GM10266 (cell line): ENCODE results near the gene ZNF197.

Source experiments
- DNase-seq: peaks from one replicate; pipeline ENCODE4 v3.0.0; 2012; ENCODE audit errors: extremely low spot score
- TF ChIP-seq, protein P1 (sequence below): IDR thresholded peaks from 2 replicates; pipeline ENCODE4 v1.5.1; 2012; ENCODE audit warnings: mild to moderate bottlenecking, low read depth; ENCODE audit not compliant: control insufficient read depth, insufficient read depth; ENCODE audit errors: missing control alignments

Gene ZNF197

DNA sequence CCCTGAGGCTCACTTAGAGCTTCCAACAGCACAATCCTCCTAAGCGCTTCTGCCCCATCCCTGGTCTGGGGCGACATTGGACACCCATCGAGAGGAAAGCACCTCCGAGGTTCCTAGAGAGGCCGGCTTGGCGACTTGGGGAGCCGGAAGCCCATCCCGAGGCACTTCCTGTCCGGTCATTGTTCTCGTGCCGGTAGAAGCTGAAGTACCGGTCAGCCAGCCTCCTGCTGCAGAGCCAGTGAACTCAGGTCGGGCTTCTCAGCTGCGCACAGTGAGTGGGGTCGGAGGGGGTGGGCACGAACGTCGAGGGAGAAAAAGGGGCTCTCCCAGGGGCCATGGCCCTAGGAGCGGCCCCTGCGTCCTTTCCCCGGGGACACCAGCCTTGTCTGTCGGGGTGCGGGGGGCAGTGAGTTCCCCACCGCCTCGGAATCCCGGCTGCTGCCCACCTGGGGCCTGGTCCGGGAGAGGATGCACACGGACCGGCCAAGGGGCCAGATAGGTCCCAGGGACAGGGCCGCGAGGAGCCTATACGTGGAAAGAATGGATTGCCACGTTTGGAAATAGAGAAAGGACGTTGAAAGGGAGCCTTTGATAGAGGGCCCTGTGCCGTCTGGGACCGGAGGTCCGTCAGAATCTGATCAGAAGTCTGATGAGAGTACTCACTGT lies 23.9 kb downstream of the ZNF197 start, which contains the start of gene ZNF35:
Gene ZNF35 (plus strand): TSS at position 169 of the 666 bp plus-strand sequence. CDS start 2,336 bp downstream, outside the sequence.
- TF ChIP-seq, protein P1, sequence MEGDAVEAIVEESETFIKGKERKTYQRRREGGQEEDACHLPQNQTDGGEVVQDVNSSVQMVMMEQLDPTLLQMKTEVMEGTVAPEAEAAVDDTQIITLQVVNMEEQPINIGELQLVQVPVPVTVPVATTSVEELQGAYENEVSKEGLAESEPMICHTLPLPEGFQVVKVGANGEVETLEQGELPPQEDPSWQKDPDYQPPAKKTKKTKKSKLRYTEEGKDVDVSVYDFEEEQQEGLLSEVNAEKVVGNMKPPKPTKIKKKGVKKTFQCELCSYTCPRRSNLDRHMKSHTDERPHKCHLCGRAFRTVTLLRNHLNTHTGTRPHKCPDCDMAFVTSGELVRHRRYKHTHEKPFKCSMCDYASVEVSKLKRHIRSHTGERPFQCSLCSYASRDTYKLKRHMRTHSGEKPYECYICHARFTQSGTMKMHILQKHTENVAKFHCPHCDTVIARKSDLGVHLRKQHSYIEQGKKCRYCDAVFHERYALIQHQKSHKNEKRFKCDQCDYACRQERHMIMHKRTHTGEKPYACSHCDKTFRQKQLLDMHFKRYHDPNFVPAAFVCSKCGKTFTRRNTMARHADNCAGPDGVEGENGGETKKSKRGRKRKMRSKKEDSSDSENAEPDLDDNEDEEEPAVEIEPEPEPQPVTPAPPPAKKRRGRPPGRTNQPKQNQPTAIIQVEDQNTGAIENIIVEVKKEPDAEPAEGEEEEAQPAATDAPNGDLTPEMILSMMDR = no peak
- DNase-seq = peak; percentile 84

DNA sequence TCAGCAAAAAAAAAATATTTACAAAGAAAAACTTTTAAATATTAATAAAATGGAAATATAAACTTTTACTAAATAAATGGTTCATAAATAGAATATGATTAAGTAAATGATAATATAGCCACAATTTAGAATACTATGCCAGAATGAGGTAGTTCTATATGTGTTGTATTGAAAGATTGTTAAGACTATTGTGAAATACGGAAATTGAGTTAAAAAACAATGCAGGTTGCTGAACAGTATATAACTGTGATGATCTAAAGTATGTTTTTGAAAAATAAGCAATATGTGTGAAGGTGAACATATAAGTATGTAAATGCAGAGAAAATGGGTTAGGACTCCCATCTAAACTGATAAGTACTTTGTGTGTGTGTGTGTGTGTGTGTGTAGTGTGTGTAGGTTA lies 24.9 kb downstream of the ZNF197 start:
- DNase-seq = no peak
- TF ChIP-seq, protein P1 = no peak

DNA sequence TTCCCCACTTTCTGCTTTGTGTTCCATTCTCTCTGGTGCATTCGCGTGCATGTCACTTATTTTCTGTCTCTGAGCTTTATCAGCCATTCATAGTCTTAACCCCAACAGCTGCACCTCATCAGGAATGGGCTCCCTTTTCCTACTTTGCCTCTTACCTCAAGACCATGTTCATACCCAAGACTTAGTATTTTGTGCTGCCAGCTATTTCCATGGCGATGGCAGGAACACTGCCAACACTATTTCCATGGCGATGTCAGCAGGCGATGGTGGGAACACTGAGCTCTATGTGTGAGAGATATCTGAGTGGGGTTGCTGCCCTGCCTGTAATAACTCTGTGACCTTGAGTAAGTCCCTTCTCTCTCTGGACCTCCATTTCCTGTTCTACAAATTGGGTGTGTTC lies 29.2 kb downstream of the ZNF197 start:
- no peak for DNase-seq
- TF ChIP-seq, protein P1 = no peak

DNA sequence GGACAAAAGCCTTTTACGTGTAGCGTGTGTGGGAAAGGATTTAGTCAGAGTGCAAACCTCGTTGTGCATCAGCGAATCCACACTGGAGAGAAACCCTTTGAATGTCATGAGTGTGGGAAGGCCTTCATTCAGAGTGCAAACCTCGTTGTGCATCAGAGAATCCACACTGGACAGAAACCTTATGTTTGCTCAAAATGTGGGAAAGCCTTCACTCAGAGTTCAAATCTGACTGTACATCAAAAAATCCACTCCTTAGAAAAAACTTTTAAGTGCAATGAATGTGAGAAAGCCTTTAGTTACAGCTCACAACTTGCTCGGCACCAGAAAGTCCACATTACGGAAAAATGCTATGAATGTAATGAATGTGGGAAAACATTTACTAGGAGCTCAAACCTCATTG lies 34.2 kb downstream of the ZNF197 start:
- DNase-seq = no peak
- TF ChIP-seq, protein P1 = no peak

DNA sequence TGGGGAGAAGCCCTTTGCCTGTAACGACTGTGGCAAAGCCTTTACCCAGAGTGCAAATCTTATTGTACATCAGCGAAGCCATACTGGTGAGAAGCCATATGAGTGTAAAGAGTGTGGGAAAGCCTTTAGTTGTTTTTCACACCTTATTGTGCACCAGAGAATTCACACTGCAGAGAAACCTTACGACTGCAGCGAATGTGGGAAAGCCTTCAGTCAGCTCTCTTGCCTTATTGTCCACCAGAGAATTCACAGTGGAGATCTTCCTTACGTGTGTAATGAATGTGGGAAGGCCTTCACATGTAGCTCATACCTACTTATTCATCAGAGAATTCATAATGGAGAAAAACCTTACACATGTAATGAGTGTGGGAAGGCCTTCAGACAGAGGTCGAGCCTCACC lies 34.6 kb downstream of the ZNF197 start:
- DNase-seq = no peak
- TF ChIP-seq, protein P1 = no peak

DNA sequence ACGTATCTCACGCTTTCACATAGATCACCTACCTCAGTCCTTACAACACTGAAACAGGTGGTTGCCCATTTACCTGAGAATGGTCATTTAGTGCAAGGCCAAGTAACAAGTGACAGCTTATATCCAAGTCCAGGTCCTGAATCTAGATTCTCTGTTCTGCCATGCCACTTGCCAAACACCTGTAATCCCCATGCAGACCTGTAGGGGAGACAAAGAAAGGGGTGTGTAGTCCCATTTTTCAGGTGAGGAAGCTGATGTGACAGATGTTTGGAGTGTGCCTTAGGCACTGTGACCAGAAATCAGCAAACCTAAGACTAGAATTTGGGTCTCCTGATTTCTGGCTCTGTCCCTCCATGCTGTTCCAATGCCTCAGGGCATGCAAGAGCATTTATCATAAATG lies 36.4 kb downstream of the ZNF197 start:
- no peak for DNase-seq
- TF ChIP-seq, protein P1 = no peak

DNA sequence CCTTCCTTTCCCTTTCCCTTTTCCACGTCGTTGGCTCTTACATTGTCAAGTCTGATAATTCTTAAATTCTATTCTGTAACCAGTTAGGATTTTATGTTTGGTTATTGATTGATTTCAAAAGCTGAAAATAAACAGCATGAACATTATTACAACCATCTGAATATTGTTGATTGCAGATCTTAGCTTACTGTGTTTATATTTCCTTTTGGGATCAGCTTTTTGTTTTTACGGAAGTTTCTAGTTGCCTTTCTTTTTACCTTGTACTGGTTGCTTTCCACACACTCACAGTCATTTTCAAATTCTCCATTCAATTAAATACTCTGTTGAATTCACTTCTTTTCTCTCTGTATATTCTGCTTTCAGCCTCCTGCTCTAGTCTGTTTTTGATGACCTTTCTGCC lies 40.3 kb downstream of the ZNF197 start:
- no peak for DNase-seq
- TF ChIP-seq, protein P1 = no peak
